GM19372 (cell line): ENCODE data around the gene GABRB3.
"Not testable (repeated sequence)": the region's sequence is repeated elsewhere in the genome, so short reads cannot be mapped to it uniquely, and the experiment has no call there.

ENCODE experiments used
- ATAC-seq: cut with Tn5 transposase; IDR thresholded peaks from one replicate; pipeline ENCODE4 v1.9.1; 2021; ENCODE audit warnings: mild to moderate bottlenecking, low read depth, moderate library complexity; ENCODE audit not compliant: unreplicated experiment

GABRB3 gene

DNA sequence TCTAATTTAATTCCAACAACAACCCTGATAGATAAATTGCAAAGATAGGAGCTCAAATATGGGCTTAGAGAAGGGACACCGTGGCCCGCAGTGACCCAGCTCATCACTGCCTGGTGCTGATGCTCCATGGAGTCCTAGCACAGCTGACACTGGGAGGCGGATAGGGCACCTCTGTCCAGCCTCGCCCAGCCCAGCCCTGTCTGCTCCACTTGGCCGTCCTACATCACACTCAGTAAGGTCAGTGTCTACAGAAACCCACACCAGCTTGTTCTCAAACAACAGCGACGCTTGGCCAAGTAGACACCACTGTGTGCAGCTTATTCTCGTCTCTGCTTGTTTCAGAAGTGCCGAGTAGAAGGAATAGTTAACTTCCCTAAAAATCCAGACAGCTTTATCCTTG lies 33.9 kb downstream of the GABRB3 start:
- ATAC-seq: no peak

DNA sequence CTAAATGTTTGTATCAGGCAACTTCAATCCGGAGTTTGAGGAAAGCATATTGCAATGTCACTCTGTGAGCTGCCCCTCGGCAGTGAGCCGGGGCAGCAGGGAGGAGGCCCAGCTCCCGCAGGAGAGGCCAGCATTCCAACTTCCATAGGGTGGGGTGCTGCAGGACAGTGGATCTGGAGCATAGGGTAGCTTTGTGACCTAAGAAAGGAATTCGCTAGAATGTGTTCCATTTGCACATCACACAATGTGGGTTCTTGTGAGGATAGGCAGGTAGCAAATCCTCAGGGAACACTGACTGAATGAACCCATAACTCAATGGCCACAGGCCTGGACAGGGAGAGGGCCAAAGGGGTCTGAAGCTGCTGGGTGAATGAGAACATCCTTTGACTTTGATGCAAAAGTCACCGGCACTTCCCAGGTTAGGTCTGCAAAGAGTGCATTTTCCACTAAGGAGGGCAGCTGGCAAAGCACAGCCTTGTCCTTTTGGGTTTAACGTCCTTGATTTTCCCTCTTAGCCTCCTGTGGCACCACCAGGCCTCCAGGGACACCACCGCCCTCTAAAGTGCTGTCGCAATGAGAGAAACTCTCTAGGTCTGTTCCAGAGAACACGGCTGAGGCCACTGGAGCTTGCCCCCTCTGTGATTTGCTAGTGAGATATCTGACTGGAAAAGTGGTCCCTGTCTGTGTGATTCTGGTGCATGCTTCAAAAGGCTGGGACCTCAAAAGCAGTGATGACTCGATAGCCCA lies 36.2 kb downstream of the GABRB3 start:
- ATAC-seq: no peak

DNA sequence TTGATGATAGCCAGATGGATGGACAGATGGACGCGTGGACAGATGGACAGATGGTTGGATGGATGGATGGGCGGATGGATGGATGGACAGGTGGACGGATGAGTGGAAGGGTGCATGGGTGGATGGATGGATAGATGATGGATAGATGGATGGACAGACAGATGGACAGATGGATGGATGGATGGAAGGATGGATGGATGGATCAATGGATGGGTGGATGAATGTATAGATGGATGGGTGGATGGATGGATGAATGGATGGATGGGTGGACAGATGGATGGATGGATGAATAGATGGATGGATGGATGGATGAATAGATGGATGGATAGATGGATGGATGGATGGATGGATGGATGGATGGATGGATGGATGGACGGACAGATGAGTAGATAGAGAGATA lies 40.9 kb downstream of the GABRB3 start:
- no peak for ATAC-seq

DNA sequence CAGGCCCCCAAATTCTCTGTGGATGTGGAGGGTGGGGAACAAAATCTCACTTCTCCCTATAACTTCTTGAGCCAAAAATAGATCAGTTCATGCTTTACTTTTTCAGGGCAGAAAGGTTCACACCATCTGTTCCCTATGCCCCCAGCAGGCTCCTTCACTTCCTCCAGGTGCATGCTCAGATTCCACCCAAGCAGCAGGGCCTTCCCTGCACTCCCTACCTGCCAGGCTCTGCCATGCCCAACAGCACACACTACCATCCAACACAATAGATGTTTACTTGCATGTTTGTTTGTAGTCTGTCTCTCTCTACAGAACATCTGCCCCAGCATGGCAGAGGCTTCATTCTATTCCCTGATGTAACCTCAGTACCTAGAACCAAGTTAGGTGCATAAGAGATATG lies 43.3 kb downstream of the GABRB3 start:
- ATAC-seq: no peak

DNA sequence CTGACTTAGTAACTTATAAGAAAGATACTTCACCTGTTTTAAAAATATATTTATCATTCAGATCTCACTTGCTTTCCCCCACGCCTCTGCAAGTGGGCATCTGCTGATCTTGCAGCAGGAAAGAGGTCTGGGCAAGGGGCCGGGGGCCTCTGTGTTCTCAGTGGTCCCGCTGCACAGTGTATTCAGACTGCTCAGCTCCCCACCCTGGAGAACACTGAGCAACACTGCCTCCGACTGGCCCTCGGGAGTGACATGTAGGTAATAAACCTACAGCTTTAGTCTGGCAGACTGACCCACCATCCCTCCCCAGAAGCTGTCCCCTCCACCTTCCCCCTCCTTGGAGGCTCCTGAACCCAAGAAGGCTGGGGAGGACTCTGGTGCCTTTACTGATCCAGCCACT lies 43.8 kb downstream of the GABRB3 start:
- no peak for ATAC-seq

DNA sequence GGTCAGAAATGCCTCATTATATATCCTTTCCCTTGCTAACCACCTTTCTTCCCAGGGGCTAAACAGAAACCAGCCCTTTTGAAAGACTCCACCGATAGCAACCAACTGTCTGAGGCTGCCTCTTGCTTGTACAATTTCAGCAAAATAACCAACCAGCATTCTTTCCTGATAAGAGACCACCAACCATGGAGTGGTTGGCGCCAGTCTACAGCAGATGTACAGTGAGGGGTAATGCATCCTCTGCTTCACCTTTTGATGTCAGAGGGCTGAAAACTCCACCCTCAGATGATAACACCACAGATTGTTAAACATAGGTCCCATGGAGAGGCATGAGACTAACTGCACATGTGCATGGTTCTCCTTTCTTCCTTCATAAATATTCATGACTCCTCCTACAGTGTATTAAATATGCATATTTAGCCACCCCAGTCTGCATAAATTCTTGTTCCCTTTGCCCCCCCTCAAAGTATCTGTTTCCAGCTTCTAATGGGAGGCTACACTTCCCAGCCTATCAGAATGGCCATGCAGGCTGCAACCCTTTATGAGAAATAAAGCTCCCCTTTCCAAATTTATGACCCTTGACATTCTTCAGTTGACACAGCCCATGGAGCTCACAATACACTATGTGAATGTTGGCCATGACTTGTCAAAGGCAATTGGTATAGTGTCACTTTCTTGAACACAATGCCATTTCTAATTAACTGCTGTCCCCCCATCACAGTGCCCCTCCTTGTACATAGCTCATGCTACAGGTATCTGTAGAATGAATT lies 48.3 kb downstream of the GABRB3 start:
- ATAC-seq: no peak

DNA sequence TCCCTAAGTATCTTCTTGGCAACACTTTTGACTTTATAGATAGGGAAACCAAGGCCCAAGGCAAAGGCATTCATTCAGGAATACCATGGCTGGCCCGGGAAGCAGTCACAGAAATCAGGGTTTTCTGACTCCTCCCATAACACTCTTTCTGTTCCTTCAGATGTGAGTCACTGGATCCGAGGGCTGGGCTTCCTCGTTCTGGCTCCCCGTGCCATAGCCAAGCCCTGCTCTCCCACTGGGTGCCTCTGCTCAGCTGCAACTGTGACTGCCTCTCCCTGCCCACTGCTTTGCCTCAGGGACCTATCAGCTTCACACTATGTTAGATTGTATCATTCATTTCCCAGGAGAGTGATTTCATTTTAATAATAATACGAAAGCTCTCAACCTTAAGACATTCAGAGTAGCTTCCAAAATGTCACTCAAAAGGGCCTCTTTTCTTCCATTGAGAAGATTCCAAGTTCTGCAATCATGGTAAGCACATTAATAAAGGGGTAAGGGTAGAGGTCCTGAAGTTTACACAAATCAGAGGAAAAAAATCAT lies 50.2 kb downstream of the GABRB3 start:
- no peak for ATAC-seq

DNA sequence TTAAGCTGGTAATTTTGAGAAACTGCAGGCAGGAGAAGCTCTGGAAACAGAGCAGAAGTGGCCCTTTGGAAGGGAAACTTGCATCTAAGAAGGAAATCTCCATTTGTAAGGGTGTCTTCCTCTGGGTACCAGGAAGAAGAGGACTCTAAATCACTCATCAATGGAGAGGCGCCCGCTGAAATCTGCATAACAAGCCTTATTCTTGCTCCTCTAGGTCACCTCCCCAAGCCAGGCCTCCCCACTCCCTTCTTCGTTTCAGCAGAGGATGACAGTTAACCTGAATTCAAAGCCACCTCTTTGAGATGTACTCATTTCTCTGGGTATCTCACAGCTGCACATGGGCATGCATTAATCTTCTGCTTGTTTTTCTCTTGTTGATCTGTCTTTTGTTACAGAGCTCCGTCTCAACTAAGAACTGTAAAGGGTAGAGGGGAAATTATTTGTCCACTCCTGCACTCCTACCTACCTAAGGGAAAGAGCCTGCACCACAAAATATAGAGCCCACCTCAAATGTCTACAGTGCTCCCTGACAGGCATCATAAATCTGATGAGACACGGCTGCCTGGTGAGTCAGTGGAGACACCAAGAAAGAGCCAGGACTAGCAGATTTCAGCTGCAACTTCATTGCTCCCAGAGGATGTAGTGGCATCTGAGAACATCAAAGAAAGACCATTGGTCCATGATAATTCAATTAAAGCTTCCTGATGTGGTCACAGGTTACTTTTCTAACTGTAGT lies 51.5 kb downstream of the GABRB3 start:
- no peak for ATAC-seq

DNA sequence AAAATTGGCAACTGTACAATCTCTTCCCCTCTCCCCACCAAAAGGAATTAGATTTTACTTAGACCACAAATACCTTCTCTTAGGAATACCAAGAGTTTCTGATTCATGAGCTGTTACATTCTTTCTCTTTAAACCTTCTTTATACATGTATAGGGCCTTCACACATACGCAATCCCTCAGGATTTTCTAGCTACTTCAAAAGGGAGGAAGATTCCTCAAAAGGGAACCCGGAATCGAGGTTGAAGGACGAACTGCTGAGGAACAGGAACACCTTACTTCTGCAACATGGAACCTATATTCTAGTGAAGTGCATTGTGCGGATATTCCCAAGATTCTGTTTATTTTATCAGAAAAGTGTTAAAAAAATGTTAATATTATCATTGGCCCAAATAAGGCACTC lies 52.3 kb downstream of the GABRB3 start:
- no peak for ATAC-seq

DNA sequence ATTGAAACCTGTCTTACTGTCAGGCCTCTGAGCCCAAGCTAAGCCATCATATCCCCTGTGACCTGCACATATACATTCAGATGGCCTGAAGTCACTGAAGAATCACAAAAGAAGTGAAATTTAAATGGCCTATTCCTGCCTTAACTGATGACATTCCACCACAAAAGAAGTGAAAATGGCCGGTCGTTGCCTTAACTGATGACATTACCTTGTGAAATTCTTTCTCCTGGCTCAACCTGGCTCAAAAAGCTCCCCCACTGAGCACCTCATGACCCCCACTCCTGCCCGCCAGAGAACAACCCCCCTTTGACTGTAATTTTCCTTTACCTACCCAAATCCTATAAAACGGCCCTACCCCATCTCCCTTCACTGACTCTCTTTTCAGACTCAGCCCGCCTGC lies 53.0 kb downstream of the GABRB3 start:
- ATAC-seq: not testable (repeated sequence)

DNA sequence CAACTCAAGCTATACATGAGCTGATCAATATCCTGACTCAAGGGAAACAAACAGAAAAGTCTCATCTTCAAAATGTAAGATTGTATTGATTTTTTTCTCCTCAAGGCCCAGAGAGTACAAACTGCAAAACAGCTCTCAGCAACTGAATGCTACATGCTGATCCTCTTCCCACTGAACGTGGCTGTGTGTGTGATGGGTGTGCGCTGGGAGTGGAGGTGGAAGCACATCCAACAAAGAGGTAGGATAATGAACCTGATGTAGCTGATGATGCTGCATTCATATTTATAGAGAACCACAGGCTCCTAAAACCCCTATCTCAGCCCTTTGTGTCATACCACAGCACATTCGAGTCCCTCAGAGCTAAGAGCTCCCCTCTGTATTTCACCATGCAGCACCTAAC lies 56.8 kb downstream of the GABRB3 start:
- ATAC-seq: no peak

DNA sequence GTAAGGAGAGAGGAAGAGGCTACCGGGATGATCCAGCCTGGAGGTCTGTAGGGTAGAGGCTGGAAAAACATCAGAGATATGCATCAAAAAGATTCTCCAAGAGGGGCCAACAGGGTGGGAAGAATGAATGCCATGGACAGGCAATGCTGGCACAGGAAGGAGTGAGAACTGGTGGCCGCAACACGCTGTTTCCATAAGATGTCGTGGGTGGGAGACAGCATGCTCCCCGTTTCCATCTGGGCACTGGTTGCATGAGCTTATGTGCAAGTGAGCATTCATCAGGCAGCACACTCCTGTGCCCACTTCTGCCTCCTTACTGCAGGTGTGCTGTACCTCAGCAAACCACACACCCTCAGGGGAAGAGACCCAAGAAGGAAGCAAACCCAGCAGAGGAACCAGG lies 59.4 kb downstream of the GABRB3 start:
- ATAC-seq: no peak

DNA sequence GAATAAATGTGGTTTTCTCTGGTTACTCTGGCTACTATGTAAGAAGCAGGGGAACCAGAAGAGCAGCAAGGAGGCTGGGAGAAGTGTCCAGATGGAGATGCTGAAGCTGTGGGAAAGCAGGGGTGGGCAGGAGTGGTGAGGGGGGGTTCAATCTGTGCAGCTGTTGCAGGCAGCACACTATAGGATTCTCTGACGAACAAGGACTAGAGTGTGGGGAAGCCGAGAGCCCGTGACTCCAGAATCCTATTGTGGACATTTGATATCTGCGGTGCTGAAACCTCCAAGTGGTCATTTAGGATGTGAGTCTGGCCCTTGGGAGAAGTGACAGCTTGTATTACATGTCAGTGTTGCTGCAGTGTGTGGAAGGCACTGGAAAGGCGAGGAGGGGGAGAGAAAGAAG lies 60.5 kb downstream of the GABRB3 start:
- no peak for ATAC-seq

DNA sequence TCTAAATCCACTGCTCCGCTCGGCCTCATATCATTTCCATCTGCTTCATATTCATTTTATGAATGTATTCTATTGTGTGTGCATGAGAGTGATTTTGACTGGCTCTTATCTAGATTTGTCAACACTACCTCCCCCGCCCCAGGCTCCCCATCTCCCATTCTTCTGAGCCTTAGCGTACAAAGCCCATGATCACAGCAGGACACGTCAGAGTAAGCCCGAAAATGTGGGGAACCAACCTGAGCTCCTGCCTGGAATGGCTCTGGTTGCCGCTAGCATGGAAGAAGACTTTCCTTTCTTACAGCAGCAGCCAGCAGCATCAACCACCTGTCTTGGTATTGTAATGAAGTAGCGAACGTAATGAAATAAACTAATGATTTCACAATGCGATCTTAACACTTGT lies 61.4 kb downstream of the GABRB3 start:
- ATAC-seq: no peak

DNA sequence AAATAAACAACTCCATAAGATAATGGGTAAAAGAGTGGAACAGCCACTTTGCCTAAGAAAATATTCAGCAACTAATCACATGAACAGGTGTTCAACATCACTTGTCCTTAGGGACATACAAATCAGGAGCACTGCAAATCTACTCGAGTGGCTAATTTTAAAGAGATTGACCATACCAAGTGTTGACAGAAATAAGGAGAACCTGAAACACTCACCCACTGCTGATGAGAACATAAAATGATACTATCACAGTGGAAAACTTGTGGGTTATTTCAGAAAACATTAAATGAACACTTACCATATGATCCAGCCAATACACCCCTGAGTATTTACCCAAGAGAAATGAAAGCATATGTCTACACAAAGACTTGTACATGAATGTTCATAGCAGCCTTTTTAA lies 70.5 kb downstream of the GABRB3 start:
- no peak for ATAC-seq

DNA sequence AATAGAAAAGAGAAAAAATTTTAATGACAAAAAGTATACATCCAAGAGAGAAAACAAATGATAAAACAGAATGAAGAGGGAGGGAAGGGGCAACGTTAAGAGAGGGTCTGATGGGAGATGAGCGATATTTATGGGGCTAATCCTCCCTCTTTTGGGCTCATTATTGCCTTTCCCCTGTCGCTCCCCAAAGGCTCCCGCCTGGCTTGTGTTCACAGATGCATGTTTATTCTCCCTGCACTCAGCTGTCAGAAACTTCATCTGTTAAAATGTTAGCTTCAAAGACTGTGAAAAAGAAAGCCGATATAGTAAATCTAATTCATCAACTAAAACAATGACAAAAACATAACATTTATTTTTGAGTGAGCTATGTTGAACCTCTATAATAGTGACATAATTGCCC lies 74.3 kb downstream of the GABRB3 start:
- ATAC-seq: no peak

DNA sequence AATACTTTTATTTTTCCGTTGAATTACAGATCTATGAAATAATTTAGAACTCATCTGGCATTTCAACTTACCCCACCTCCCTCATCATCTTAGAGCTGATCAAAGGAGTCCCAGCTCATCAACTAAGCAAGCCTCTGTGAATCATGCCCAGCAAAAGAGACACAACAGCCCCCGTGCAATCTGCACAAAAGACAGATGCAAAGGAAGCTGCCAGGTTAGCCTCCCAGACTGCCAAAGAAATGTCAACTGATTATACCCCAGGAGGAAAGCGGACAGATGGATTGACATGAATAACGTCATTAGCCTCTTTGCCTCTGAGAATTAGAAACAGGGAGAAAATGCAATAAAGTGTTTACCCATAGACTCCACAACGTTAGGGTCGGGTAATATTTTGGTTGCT lies 75.0 kb downstream of the GABRB3 start:
- ATAC-seq: no peak

DNA sequence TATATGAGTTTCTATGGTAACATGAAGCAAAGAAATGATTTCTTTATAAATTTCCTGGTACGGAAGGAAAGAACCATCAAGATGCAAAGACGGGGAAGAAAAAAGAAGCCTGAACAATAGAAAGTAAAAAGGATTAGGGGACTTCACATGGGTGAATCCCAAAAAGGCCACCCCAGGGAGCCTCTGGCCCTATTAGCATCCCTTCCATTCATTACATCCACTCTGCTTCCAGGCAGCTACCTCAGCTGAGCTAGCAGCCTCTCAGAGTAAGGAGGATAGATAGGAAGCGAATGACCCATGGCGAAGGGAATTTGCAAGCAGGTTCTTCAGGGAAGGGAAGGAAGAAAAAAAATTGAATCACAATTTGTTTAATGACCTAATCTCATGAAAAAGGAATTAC lies 81.6 kb downstream of the GABRB3 start:
- ATAC-seq: no peak

DNA sequence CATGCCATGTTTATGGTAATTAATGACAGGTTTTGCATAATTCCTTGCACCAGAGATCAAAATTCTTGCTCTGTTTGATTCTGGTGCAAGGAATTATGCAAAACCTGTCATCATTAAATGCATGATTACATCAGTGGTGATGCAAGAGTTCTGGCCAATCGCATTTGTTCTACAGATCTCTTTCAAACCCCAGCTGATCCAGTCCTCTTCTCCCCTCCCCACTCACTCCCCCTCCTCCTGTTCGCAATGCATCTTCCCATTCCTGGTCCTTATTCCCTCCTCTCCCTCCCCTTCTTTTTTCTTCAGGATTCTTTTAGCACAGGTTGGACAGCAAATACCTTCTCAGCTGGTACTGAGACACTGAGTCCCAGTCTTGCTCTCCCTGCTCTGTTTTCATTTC lies 82.1 kb downstream of the GABRB3 start:
- ATAC-seq: no peak

DNA sequence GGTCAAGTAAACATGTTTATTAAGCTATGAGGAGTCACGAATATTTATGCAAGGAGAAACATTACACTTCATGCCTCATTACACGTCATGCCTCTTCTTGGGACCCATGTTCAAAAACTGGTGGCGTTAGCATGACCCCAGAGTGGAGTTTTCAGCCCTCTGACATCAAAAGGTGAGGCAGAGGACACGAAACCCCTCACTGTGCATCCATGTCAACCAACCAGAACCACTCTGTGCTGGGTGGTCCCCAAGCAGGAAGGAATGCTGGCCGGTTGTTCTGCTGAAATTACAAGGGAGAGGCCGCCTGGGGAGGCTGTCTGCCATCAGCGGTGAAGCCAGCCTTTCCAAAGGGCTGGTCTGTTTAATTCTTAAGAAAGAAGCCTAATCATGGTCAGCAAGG lies 83.4 kb downstream of the GABRB3 start:
- no peak for ATAC-seq

DNA sequence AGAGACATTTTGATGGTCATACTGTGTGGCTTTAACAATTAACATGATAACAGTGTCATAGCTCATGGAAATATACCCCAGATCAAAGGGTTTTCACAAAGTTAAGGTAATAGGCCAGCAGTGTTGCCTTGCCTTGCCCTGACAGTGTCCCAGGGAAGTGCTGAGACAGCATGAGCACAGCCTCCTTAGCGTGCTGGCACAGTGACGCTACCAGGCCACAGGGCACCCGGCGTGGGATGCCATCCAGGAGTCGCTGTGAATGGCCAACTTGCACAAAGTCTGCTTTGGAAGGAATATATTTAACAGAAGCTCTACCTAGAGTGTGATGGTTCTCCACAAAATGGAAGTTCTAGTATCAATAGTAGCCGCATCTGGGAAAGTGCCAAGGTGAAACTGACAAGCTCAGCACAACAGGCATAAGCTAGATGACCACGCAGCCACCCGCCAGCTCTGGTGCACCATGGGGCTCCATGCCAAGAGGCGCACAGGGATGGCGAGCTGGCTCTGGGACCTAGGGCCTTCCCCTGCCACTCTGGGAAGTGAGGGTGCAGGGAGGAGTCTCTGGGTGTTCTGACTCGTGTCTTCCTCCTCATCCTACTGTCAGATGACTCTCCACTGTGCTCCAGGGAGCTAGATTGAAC lies 86.2 kb downstream of the GABRB3 start:
- ATAC-seq: no peak
